Stimulated activated CD8-positive, alpha-beta memory T cell treated with anti-CD3 and anti-CD28 coated beads, Interleukin-4, amount 100 ng/mL, for 4 hours (primary cell): Measurements from ENCODE around the gene OR5W2.
"Not testable (repeated sequence)": the region's sequence is repeated elsewhere in the genome, so short reads cannot be mapped to it uniquely, and the experiment has no call there.

Source experiments
- DNase-seq, 2 donors: peaks; one replicate each; pipeline ENCODE4 v3.0.0-alpha.2; 2020; ENCODE audit warnings: low read depth in 2 of 2, low spot score in 1 of 2

The OR5W2 gene

GRCh38 chr11:55914482-55914881 is at the start of gene OR5W2:
Gene OR5W2 (minus strand): TSS chr11:55914582. CDS start chr11:55914582, 0 bp downstream.
- DNase-seq = no peak

GRCh38 chr11:55956521-55956920 is 42.1 kb upstream of the OR5W2 start:
- DNase-seq = no peak

- DNase-seq = no peak
Observed at GRCh38 chr11:55949330-55949729, 34.9 kb upstream of the OR5W2 start.

GRCh38 chr11:55942785-55943392 is 28.5 kb upstream of the OR5W2 start:
- no peak for DNase-seq

GRCh38 chr11:55936300-55936699 is 21.9 kb upstream of the OR5W2 start, which contains the start of gene OR5I1:
Gene OR5I1 (minus strand): TSS chr11:55936400. CDS start chr11:55936400, 0 bp downstream.
- no peak for DNase-seq

- no peak for DNase-seq
Observed at GRCh38 chr11:55920537-55920936, 6.2 kb upstream of the OR5W2 start.

GRCh38 chr11:55902308-55902707 is 12.1 kb downstream of the OR5W2 start:
- no peak for DNase-seq

- DNase-seq = no peak
Observed at GRCh38 chr11:55895216-55895615, 19.2 kb downstream of the OR5W2 start.

GRCh38 chr11:55885481-55885880 is 28.9 kb downstream of the OR5W2 start:
- not testable (repeated sequence) for DNase-seq

GRCh38 chr11:55884995-55885394 is 29.4 kb downstream of the OR5W2 start:
- not testable (repeated sequence) for DNase-seq

GRCh38 chr11:55882997-55883396 is 31.4 kb downstream of the OR5W2 start, which contains the start of gene TRIM51:
Gene TRIM51 (plus strand): TSS chr11:55883297. CDS start chr11:55885429, 2,132 bp downstream.
- DNase-seq = not testable (repeated sequence)

GRCh38 chr11:55873146-55873545 is 41.2 kb downstream of the OR5W2 start:
- DNase-seq = not testable (repeated sequence)

GRCh38 chr11:55872731-55873130 is 41.7 kb downstream of the OR5W2 start:
- not testable (repeated sequence) for DNase-seq

- DNase-seq = not testable (repeated sequence)
Observed at GRCh38 chr11:55867354-55867753, 47.0 kb downstream of the OR5W2 start.
